ENCODE measurements around the gene PRR5L.

DNA sequence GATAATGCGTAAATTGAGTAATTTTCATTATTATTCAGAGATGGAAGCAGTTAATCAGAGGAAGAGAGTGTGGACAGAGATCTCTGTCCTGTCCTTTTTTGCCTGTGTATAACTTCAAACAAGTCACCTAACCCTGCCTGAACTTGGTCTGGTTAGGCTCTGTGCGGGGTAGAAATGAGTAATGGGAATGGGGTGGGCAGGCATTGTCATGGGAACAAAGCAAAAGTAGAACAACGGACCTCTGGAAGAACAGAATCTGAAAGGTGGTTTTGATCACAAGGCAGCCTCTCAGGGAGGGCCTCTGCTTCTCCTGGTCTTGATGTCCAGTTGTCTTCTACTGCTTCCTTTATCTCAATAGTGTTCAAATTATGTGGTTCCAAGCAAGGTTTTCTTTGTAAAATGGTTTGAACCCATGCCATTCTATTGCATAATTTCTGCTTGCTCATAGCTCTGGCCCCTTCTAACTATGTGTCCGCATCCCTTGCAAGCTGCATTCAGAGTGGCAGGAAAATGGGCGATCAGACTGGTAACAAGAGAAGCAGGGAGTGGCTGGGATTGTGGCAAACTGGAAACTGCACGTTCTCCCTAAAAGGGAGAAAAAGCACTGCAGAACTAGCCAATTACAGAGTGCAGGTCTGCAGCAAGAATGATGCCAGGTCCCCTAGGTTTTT is 76.1 kb downstream of the PRR5L start:
- TF ChIP-seq NFIC (IDR thresholded peaks at IDR 0.05; ENCODE audit: borderline replicate concordance) = no peak
- TF ChIP-seq, protein P1, sequence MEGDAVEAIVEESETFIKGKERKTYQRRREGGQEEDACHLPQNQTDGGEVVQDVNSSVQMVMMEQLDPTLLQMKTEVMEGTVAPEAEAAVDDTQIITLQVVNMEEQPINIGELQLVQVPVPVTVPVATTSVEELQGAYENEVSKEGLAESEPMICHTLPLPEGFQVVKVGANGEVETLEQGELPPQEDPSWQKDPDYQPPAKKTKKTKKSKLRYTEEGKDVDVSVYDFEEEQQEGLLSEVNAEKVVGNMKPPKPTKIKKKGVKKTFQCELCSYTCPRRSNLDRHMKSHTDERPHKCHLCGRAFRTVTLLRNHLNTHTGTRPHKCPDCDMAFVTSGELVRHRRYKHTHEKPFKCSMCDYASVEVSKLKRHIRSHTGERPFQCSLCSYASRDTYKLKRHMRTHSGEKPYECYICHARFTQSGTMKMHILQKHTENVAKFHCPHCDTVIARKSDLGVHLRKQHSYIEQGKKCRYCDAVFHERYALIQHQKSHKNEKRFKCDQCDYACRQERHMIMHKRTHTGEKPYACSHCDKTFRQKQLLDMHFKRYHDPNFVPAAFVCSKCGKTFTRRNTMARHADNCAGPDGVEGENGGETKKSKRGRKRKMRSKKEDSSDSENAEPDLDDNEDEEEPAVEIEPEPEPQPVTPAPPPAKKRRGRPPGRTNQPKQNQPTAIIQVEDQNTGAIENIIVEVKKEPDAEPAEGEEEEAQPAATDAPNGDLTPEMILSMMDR (IDR thresholded peaks at IDR 0.05) = no peak

All from SK-N-SH (cell line).